ENCODE data around the gene SORBS2. TPM values are rescaled to one million over a fixed set of nuclear protein-coding genes. Genes with fewer than 3 reads are reported as not detected.
A peak's percentile ranks its signal among the peaks of the same experiment; 100 is the strongest.

SORBS2 gene
- total and polyA plus RNA-seq, 8 donors: 24.2 to 50.8 (median 35.5) TPM

DNA sequence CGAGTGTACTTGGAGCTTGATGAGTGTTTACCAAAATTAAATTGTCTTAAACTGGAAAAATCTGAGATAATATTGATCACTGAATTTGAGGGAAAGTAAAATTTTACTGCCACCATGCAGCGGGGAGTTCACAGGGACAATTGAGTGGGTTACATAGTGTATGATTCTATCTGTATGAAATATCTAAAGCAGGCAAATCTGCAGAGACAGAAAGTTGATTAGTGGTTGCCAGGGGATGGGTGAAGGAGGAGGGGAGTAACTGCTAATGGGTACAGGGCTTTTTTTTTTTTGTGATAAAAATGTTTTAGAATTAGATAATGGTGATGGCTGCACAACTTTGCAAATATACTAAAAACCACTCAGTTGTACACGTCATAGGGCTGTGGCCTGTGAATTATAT lies 241.3 kb downstream of the SORBS2 start:
- H3K36me3 ChIP-seq: no peaks in the 10 kb centered on the region
- H3K4me1 ChIP-seq: peaks cover 3 to 23% of the 10 kb centered on the region in 2 donors
- ATAC-seq (no peak), DNase-seq (no peak)
- TF ChIP-seq, protein P1, sequence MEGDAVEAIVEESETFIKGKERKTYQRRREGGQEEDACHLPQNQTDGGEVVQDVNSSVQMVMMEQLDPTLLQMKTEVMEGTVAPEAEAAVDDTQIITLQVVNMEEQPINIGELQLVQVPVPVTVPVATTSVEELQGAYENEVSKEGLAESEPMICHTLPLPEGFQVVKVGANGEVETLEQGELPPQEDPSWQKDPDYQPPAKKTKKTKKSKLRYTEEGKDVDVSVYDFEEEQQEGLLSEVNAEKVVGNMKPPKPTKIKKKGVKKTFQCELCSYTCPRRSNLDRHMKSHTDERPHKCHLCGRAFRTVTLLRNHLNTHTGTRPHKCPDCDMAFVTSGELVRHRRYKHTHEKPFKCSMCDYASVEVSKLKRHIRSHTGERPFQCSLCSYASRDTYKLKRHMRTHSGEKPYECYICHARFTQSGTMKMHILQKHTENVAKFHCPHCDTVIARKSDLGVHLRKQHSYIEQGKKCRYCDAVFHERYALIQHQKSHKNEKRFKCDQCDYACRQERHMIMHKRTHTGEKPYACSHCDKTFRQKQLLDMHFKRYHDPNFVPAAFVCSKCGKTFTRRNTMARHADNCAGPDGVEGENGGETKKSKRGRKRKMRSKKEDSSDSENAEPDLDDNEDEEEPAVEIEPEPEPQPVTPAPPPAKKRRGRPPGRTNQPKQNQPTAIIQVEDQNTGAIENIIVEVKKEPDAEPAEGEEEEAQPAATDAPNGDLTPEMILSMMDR (IDR thresholded peaks at IDR 0.05): no peak
- intact Hi-C loops (cut with DNase I): no loop called here
- H3K9me3 ChIP-seq: no peaks in the 10 kb centered on the region
- no peak overlapping the region for H3K27ac ChIP-seq
- no peak overlapping the region for H3K4me3 ChIP-seq
- H3K27me3 ChIP-seq: no peaks in the 10 kb centered on the region

DNA sequence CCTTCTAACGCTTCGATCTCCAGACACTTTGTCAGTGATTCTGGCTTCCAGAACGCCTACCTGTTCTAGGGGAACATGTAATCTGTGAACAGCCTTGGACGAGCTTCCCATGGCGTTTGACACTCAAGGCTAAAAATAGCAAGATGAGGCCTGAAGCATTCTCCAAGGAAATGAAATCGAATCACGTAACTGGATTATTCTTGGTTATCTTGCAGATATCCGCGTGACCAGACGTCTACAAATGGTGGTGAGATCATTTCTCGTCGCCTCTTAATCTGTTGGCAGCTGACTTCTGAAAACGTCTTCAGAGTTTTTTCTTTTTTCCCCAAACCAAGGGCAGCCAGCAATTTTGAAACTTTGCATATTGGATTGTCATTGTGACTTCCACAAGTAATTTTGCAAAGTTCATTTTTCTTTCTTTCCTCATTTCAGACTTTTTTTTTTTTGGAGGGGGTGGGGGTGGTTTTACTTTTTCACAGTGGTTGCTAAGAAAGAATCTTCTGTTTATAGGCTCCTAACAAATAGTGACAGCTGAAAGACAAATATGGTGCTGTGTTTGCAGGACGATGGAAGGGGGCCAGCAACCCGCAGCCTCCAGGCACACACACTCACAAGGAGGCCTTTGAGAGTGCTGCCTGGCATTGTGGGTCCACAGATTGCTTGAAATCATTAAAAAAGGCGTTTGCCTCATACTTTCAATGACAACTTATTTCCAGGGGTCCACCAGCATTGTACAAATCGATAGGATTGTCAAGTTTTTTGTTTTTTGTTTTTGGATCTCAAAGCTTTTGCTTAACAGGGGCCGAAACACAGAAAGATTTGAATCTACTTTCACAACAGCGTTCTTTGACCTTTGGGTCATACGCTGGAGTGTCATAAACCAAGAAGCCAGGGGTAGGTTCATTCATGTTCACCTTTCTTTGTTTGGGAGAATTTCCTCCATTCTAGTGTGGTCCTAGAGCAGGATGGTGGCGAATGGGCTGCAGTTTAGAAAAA lies 244.3 kb downstream of the SORBS2 start:
- intact Hi-C loops (cut with DNase I): no loop called here
- DNase-seq: peak in 3 of 4 donors; percentile 50 to 92 (median 89)
- H3K27ac ChIP-seq: peak overlapping the region; percentile 76 to 90

DNA sequence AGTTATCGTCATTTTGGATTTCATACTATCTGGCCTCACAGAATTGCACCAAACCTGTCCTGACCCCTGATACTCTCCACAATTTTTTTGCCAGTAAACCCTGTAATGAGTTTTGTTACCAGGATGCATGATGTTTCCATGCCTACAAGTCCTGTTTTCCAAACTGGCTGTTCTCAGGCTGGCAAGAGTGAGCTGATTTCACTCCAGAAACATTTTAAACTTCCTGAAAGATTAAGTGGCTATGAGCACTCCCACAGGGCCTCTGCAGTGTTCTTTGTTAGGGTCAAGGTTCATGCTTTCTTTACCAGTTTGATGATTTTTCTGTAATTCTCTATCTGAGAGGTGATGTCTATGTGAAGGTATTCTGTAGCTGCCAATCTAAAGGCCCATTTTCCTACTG lies 245.0 kb downstream of the SORBS2 start:
- H3K36me3 ChIP-seq: no peaks in the 10 kb centered on the region
- peak; percentile 90 for ATAC-seq
- no peak overlapping the region for H3K4me3 ChIP-seq
- intact Hi-C loops (cut with DNase I): no loop called here
- DNase-seq: peak in 1 of 4 donors; percentile 93
- peak overlapping the region; percentile 76 to 90 for H3K27ac ChIP-seq
- no peaks in the 10 kb centered on the region for H3K27me3 ChIP-seq
- peaks cover 0 to 2% of the 10 kb centered on the region in 2 donors for H3K9me3 ChIP-seq
- TF ChIP-seq, protein P1 (IDR thresholded peaks at IDR 0.05): no peak
- H3K4me1 ChIP-seq: peaks cover 3 to 23% of the 10 kb centered on the region in 2 donors

More for the DNA sequence above, 244.3 kb downstream of the SORBS2 start:
- ATAC-seq: peak; percentile 77
- Histone ChIP-seq H3K9me3 (peaks cover 0 to 2% of the 10 kb centered on the region in 2 donors), H3K4me1 (peaks cover 3 to 23% of the 10 kb centered on the region in 2 donors), H3K27me3 (no peaks in the 10 kb centered on the region), H3K4me3 (no peak overlapping the region), H3K36me3 (no peaks in the 10 kb centered on the region)
- TF ChIP-seq, protein P1 (IDR thresholded peaks at IDR 0.05): no peak

DNA sequence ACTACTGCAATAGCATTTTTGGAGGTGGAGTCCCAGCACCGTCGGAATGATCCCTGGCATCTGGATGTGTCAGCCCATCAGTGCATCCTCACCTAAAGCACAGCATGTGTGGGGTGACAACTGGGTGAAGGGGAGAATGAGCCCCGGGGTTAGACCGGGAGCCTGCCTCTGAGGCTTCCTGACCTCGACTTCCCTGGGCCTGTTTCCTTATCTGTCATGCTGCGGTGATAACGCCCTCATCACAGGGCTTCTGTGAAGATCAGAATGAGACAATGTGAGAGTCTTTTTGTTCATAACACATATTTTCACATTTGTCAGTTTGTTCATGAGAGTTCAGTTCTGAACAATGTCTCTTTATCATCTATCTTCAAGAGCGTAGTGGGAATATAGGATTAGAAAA lies 245.6 kb downstream of the SORBS2 start:
- H3K9me3 ChIP-seq: peaks cover 0 to 2% of the 10 kb centered on the region in 2 donors
- H3K27me3 ChIP-seq: no peaks in the 10 kb centered on the region
- TF ChIP-seq, protein P1 (IDR thresholded peaks at IDR 0.05): no peak
- H3K27ac ChIP-seq: peak overlapping the region; percentile 76 to 90
- intact Hi-C loops (cut with DNase I): no loop called here
- ATAC-seq (no peak), DNase-seq (no peak)
- H3K4me1 ChIP-seq: peaks cover 3 to 23% of the 10 kb centered on the region in 2 donors
- no peak overlapping the region for H3K4me3 ChIP-seq
- no peaks in the 10 kb centered on the region for H3K36me3 ChIP-seq

DNA sequence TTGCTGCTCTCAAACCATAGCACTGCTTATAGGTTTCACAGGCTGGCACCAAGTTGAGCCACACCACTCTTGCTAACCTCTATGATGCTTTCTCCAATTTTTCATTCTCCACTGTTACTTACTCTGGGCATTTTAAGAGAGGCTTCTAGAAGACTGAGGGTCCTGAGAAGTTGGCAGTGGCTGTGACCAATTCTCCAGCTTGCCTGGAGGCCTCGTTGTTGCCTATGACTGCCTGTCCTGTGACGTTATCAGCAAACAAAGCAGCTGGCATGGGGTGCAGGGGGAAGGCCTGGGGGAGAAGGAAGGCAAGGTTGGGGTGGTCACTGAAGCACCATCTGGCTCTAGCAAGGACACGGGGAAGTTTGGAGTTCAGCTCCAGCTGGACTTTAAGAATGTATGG lies 246.3 kb downstream of the SORBS2 start:
- intact Hi-C loops (cut with DNase I): no loop called here
- Histone ChIP-seq H3K4me3 (no peak overlapping the region), H3K36me3 (no peaks in the 10 kb centered on the region), H3K9me3 (peaks cover 0 to 2% of the 10 kb centered on the region in 2 donors), H3K4me1 (peaks cover 3 to 23% of the 10 kb centered on the region in 2 donors), H3K27me3 (no peaks in the 10 kb centered on the region), H3K27ac (no peak overlapping the region)
- ATAC-seq (no peak), DNase-seq (no peak)
- TF ChIP-seq, protein P1 (IDR thresholded peaks at IDR 0.05): no peak
